Measurements from ENCODE around the gene MX1.

- TF ChIP-seq CTCF (conservative IDR thresholded peaks at IDR 0.05) (no peak), ZFX (IDR thresholded peaks at IDR 0.05) (no peak)
Observed at GRCh38 chr21:41499920-41500319, 73.9 kb downstream of the MX1 start.

Measured in C4-2B (cell line).